Activated T-helper 9 cell treated with anti-CD3 and anti-CD28 coated beads, Interleukin-2, amount 50 U/mL, for 16 hours (primary cell): ENCODE data around the gene NEMF.
"Not testable (repeated sequence)": the region's sequence is repeated elsewhere in the genome, so short reads cannot be mapped to it uniquely, and the experiment has no call there.

Experiments
- DNase-seq: peaks from one replicate; pipeline ENCODE4 v3.0.0-alpha.2; 2020; ENCODE audit warnings: low read depth

NEMF gene

DNA sequence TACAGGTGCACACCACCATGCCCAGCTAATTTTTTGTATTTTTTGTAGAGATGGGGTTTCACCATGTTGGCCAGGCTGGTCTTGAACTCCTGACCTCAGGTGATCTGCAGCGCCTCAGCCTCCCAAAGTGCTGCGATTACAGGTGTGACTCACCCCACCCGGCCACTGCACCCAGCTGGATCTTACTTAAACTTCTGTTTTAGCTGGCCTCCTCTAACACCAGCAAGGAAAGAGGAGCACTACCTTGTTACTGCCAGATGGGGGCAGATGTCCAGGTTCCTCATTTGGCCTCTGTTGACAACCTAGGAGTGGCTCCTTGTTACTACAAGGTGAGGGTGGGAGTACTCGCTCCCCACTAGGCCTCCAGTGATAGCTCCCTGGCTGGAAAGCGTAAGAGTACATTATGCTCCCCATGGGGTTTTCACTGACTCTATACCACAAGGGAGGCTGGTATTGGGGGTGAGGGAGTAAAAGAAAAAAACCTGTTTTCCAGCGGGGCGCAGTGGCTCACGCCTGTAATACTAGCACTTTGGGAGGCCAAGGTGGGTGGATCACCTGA, 27.1 kb upstream of the NEMF start:
- DNase-seq, result no peak

DNA sequence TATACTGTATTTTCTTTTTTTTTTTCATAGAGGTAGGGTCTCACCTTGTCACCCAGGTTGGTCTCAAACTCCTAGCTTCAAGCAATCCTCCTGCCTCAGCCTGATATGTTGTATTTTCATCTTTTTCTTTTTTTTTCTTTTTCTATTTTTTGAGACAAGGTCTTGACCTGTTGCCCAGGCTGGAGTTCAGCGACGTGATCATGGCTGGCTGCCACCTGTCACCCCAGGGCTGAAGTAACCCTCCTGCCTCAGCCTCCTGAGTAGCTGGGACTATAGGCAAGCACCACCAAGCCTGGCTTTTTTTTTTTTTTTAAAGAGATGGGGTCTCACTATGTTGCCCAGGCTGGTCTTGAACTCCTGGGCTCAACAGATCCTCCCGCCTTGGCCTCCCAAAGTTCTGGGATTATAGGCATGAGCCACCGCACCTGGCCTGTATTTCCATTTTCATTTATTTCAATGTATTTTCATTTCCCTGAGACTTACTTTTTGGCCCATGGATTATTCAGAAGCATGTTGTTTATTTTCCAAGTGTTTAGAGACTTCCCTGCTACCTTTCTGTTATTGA, 24.1 kb upstream of the NEMF start:
- DNase-seq, result no peak

DNA sequence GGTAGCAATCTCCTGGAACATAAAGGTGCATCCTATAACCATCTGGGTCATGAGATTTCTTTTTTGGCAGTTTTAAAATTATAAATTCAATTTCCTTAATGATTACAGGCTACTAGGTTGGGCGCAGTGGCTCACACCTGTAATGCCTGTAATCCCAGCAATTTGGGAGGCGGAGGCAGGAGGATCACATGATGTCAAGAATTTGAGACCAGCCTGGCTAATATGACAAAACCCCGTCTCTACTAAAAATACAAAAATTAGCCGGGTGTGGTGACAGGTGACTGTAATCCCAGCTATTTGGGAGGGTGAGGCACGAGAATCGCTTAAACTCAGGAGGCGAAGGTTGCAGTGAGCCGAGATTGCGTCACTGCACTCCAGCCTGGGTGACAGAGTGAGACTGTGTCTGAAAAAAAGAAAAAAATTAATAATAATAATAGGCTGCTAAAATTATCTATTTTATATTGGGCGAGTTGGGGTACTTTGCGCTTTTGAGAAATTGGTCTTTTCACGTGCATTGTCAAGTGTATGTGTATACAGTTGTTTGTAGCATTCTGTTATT, 23.1 kb upstream of the NEMF start:
- DNase-seq, result no peak

DNA sequence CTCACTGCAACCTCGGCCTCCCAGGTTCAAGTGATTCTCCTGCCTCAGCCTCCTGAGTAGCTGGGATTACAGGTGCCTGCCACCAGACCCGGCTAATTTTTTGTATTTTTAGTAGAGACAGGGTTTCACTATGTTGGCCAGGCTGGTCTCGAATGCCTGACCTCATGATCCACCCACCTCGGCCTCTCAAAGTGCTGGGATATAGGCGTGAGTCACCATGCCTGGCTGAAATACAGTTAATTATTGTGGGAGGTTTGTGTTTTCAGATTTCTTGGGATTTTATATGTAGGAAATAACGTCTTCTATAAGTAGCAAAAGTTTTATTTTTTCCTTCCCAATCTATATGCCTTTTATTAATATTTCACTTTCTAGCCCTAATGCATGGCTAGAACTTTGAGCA, 21.0 kb upstream of the NEMF start:
- not testable (repeated sequence) for DNase-seq

DNA sequence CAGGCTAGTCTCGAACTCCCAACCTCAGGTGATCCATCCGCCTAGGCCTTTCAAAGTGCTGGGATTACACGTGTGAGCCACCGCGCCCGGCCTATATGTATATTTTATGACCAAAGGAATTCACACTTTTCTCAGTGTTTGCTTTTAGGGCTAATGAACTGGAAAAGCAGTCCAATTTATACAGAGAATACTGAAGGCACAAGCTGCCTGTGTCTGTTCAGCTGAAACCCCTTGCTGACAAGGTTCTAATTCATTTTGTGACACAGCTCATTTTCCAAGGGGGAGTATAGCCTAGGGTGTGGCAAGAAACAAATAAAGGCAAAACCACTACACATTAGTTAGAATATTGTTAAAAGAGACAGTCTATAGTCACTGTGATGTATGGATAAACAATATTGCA, 18.3 kb upstream of the NEMF start:
- DNase-seq, result no peak

DNA sequence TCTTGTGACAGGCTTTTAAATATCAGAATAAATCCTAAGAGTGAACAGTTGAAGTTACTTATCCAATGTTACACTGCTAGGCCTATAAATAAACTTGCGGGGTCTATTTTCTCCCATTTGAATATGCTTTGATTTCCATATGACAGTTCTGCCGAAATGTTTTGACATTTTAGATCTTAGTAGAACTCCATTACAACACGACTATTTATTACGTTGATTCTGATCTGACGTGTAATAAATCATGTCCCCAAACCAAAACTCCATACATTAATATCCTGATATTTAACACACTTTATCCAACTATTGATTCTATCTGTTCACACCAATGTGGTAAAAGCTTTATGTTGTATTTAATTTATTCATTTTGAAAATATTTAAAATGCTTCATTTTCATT, 16.1 kb upstream of the NEMF start:
- no peak for DNase-seq

DNA sequence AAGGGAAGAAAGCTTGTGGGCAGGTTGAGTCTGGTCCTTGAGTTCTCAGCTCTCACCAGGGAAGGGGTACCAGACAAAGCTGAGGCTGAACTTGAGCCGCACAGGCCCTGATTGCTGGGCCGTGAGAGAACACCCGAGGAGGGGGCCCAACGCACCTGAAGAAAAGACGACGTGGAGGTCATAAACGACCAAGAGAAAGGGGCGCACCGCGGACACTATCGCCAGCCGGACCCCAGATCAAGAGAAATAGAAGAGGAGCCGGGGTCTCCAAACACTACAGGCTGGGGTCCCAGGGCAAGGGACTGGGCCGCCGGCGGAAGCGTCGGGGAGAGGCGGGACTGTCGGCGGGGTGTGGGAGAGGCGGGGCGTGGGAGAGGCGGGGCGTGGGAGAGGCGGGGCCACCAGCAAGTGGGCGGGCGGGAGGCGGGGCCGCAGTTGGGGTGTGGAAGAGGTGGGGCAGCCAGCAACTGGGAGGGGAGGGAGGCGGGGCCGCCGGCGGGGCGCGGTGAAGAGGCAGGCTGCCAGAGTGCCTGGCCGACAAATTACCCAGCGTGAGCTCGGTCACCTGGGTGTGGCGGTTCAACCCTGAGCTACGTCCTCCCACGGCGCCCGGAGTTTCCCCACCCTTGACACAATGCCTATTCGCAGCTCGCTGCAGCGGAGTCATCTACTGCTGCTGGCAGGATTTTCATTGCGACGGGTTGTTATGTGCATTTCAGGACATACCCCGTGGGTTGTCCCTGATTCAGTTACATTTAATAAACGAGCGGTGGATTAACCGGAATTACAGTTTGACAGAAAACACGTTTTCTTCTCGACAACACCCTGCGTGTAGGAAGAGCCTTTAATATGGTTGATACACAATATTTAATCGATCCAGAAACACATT, 15.5 kb upstream of the NEMF start:
- peak; percentile 97 for DNase-seq

DNA sequence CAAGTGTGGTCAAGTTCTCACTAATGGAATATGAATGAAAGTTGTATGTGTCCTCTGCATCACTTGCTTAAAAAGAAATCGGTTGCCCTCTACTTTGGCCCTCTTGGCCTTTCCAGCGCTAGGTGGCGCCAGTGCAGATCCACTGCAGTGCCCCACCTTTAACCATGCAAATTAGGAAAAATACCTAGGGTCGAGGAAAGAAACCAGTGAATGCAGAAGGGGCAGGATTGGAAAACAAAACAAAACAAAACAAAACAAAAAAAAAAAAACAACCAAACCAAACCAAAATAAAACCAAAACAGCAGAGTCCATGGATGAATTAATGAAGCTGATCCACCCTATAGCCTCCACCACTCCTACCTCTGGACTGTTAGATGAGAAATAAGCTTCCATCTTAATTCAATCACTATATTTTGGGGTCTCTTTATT, 12.9 kb upstream of the NEMF start:
- peak; percentile 70 for DNase-seq

DNA sequence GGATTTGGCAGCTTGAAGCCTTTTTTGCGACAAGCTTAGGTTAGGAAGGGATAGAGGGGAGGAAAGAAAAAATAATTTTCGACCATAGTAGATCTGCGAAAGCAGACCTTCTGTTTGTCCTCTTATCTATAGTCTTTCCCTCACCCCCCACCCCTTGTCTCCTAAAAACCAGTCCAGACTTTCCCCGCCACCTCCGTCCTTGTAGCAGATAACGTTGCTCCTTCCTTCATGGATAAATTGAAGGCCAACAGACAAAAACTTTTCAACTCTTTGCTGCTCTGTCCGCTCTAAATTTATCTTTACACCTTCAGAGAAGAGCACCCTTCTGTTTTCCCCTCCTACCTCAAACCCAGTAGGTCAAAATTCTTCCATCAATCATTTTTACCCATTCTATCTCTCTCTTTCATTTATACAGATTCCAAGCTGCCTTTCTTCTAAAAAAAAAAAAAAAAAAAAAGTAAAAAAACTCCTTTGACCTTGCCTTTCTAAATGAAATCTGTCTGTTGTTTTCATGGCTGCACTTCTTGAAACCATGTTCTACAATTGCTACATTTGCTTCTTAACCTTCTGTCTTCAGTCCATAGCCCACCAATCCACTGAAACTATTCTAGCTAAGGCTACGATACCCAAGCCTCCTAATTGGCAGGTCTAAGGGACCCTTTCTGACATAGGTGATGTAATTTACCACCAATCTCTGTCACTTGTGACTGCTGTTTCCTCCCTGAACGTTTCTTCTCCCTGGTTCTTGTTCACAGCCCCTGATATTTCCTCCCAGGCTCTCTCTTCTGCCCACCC, 11.1 kb upstream of the NEMF start:
- DNase-seq, result no peak

DNA sequence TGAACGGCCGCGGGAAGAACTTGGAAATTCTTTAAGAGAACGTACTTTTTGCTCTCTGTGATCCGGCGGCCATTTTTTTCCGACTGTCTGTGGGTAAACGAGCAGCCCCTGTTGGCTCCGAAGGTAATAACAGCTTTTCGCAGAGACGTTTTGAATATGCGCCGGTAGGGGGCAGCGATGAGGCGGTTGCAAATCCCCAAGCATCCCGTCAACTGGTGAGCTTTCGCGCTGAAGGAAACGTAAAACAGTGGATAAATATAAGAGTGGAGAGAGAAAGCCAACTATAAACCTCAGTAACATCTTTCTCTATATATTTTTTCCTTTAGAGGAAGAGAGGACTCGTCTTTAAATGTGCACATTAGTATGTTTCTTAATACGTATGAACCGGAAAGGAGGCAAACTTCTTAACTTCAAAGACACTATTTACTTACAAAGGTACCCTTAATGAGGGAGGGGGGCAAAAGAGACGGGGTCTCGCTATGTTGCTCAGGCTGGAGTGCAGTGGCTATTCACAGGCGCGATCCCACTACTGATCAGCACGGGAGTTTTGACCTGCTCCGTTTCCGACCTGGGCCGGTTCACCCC, 9.6 kb upstream of the NEMF start:
- peak; percentile 80 for DNase-seq

DNA sequence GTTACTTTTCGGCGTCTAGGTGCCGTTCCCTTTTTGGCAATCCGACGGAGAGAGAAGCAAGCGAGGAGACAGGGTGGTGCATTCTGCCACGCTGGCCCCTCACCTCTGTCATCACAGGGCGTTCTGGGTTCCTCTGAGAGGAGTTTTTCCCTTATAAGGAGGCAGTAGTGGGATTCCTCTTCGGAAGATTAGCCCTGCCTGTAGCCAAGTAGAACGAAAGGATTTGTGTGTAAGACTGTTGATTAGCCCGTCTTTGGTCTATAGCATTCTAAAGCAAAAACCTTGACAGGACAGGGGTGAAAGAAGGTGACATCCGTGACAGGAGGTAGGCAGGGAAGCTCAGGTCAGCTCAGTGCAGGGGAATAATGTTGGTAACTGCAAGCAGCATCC, 9.1 kb upstream of the NEMF start:
- DNase-seq, result peak; percentile 33

DNA sequence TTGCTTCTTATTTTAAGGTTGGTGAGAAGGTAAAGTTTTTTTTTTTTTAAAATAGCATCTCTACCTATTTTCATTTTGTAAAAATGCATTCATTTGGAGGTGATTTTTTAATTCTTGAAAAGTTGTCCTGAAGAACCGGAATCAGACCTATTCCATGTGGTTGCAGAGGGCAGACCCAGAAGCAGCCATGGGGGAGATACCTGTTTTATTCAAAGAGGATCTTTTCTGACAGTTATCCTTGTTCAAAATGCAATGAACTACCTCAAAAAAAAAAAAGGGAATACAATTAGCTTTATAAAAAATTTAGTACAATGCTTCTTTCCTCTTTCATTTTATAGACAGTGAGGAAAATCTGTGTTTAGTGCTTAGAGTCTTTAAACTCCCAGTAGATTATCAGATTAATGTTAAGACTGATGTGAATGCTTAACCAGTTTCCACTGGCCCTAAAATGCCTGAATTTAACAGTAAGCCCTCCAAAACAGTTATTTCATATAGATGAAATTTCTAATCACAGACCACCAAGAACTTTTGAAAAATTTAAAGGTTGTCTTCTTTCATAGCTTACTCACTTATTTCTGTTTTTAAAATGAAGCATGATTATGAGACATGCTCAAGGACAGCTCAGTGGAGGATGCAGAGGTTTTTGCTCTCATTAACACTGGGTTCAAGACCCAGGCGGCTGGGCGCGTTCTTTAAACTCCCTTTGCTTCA, 8.6 kb upstream of the NEMF start:
- DNase-seq, result no peak

DNA sequence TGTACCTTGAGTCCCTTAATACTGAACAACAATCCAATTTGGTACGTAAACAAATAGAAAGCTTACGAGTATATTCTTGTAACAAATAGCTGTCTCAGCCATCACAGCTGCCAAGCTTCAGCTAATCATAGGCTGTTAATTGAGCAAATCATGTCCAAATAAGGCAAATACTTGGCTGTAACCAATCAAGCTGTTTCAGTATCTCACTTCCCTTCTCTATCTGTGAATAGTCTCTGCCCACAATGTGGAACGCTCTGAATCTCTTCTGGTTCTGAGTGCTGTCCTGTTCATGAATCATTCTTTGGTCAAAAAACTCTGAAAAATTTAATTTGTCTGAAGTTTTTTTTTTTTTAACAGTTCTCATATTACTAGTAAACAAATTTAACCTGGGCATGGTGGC, 5.8 kb upstream of the NEMF start:
- no peak for DNase-seq

DNA sequence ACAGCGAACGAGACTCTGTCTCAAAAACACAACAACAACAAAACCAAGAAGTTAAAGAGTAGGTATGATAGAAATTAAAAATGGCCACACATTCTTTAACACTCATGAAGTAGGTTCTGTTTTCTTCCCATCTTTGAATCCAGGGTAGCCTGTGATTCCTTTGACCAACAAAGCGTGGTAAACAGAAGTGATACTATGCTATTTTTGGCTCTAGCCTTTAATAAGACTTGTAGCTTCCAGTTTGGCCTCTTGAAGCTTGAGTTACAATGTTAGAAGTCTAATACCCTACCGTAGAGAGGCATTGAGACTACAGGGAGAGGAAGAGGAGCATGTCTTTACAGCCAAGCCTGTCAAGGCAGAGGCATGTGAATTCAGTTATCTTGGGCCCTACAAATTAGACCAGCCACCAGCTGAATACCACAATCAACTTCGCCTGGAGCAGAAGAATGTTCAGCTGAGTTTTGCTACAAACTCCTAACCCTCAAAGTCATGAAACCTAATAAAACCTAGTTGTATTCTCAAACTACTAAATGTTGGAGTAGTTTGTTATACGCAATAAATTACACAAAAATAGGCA, 4.9 kb upstream of the NEMF start:
- DNase-seq, result no peak

DNA sequence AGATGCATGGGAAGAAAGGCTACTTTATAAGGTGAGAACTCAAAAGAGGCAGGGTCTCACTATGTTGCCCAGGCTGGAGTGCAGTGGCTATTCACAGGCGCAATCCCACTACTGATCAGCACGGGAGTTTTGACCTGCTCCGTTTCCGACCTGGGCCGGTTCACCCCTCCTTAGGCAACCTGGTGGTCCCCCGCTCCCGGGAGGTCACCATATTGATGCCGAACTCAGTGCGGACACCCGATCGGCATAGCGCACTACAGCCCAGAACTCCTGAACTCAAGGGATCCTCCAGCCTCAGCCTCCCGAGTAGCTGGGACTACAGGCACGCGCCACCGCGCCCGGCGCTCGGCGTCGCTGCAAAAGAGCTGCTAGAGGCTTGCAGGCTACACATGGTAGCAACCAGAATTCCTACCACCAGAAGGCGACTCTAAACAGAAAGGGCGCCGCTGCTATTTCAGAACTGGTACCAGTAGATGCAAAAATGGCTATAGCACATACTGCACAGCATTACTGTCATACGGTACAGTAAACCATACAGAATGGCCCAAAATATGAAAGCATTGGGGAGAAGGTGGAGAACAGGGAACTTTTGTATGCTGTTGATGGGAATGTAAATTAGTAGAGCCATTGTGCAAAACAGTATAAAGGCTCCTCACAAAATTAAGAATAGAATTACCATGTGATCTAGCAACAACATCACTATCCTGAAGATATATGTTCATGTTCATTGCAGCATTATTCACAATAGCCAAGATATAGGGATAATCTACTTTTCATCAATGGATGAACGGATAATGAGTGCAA, 1.2 kb upstream of the NEMF start:
- peak; percentile 53 for DNase-seq

DNA sequence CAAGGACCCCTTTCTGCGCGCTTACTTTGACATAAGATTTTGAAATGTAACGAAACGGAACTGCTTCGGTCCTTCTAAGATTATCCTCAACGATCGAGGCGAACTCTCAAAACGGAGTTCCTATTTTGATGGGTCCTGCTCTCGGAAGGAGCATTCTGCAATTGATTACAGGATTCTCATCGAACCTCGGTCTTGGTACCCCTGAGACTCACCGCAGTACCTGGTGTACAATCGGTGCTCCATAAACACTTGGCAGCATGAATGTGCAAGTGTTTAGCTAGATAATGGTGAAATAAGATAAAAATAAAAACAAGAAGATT, 530 bp upstream of the NEMF start:
- DNase-seq, result no peak

DNA sequence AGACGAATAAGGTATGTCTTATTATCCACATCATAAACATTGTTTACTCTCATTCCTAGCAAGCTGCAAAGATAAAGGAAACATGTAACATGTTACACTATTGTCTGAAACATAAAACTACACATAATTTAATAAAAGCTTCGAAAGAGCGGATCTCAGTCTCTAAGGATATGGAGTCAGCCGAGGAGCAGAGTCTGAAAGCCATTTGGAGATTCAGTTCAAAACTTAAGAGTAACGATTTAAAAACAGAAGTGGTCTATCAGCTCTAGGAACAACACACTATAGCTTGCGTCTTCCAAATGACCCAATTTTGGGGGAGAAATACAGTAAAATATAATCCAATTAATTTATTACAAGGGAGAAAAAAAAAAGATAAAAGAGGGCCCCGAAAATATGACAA, 775 bp downstream of the NEMF start:
- no peak for DNase-seq

DNA sequence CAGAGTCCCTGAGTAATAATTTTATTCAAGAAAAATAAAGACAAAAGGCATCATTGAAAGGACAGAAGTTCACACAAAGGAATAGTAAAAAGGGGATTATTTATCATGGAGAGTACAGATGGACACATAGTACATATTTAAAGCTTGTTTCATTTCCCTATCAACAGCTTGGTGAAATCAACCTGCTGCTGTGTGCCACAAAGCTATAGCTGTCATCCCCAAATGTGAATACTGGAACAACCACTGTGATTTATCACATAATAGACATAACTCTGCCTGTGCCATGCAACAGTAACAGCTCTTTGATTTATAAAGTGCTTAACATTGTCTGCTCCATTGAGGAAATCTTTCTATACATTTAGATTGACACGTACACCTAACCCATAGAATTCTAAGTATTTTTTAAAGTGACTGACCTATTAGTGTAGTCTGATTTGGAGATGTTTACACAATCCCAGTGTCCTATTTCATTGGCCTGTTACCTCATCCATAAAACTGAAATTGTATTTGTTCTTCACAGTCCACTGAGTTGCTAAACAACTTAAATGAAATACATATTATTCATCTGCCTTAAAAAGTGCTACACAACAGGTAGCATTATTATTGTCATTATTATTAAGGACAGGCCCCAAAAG, 3.3 kb downstream of the NEMF start:
- no peak for DNase-seq

DNA sequence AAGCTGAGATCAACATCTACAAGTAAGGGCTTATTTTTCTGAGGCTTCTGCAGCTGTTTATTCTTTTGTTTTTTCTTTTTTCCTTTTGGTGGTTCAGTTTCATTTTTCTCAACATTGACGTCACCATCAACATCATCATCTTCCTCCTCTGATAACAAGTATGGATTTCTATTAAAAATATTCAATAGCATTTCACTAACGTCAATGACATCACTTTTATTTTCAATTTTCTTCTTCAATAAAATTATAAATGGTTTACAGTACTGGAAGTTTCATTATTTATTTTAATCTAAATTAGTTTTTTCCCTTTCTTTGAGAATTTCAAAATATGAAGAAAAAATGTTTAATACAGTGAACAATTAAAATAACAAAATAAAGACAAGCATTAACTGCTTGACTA, 23.9 kb downstream of the NEMF start:
- no peak for DNase-seq

DNA sequence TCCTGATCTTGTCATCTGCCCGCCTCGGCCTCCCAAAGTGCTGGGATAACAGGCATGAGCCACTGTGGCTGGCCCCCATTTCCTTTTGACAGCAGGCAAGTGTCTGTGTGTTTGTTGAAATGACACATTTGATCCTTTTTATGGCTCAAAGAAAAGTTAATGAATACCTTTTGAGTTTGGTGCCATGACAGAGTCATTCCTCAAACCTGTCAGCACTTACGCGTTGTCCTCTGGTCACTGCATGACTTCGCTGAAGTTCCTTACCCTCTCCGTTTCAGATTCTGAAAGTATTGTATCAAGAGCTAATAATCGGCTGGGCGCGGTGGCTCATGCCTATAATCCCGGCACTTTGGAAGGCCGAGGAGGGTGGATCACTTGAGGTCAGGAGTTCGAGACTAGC, 32.4 kb downstream of the NEMF start:
- DNase-seq, result no peak
